ENCODE data around the gene SSTR3.

The SSTR3 gene

GRCh38 chr22:37259540-37260029 lies 47.3 kb upstream of the SSTR3 start:
- Histone ChIP-seq H3K27me3 (ENCODE audit: low read length) (no peaks in the 10 kb centered on the region), H3K4me3 (ENCODE audit: insufficient read depth, low read length, poor library complexity, severe bottlenecking) (no peak overlapping the region), H2AFZ (ENCODE audit: low read depth, low read length, severe bottlenecking) (no peak overlapping the region), H3K9me2 (replicated peaks; ENCODE audit: insufficient read depth, low read length) (no peaks in the 10 kb centered on the region), H3K9me3 (ENCODE audit: insufficient read depth, low read length) (peaks cover 8% of the 10 kb centered on the region; the same call in 1 of the 2 replicates), H3K79me2 (ENCODE audit: insufficient read depth, low read length) (no peaks in the 10 kb centered on the region), H3K36me3 (ENCODE audit: low read length) (no peaks in the 10 kb centered on the region; the same call in 1 of the 2 replicates), H3K9ac (ENCODE audit: low read length) (no peak overlapping the region), H3F3A (ENCODE audit: insufficient read depth) (no peaks in the 10 kb centered on the region), H3K27ac (ENCODE audit: low read depth, low read length) (no peak overlapping the region), H3K4me2 (ENCODE audit: low read depth, low read length, poor library complexity, severe bottlenecking) (no peak overlapping the region), H4K20me1 (ENCODE audit: low read depth, low read length) (no peaks in the 10 kb centered on the region)
- TF ChIP-seq CTCF (IDR thresholded peaks at IDR 0.05; ENCODE audit: insufficient read depth, low read length, poor library complexity, severe bottlenecking): peak; percentile 33
- TF ChIP-seq EZH2phosphoT487 (conservative IDR thresholded peaks at IDR 0.05; ENCODE audit: low read length): no peak

GRCh38 chr22:37258753-37259401 lies 46.6 kb upstream of the SSTR3 start:
- Histone ChIP-seq H3K9ac (ENCODE audit: low read length) (no peak overlapping the region), H4K20me1 (ENCODE audit: low read depth, low read length) (no peaks in the 10 kb centered on the region), H3K9me2 (replicated peaks; ENCODE audit: insufficient read depth, low read length) (no peaks in the 10 kb centered on the region), H3K4me2 (ENCODE audit: low read depth, low read length, poor library complexity, severe bottlenecking) (no peak overlapping the region), H3K36me3 (ENCODE audit: low read length) (no peaks in the 10 kb centered on the region; the same call in 1 of the 2 replicates), H3K4me3 (ENCODE audit: insufficient read depth, low read length, poor library complexity, severe bottlenecking) (no peak overlapping the region), H3K79me2 (ENCODE audit: insufficient read depth, low read length) (no peaks in the 10 kb centered on the region), H3K27me3 (ENCODE audit: low read length) (no peaks in the 10 kb centered on the region), H3F3A (ENCODE audit: insufficient read depth) (no peaks in the 10 kb centered on the region), H2AFZ (ENCODE audit: low read depth, low read length, severe bottlenecking) (no peak overlapping the region), H3K9me3 (ENCODE audit: insufficient read depth, low read length) (peaks cover 3% of the 10 kb centered on the region; the same call in 1 of the 2 replicates), H3K27ac (ENCODE audit: low read depth, low read length) (no peak overlapping the region)
- no peak for TF ChIP-seq EZH2phosphoT487 (conservative IDR thresholded peaks at IDR 0.05; ENCODE audit: low read length)
- no peak for TF ChIP-seq CTCF (IDR thresholded peaks at IDR 0.05; ENCODE audit: insufficient read depth, low read length, poor library complexity, severe bottlenecking)

- H3F3A ChIP-seq (ENCODE audit: insufficient read depth): no peaks in the 10 kb centered on the region
- no peak overlapping the region for H3K4me2 ChIP-seq (ENCODE audit: low read depth, low read length, poor library complexity, severe bottlenecking)
- H2AFZ ChIP-seq (ENCODE audit: low read depth, low read length, severe bottlenecking): no peak overlapping the region
These were observed 45.9 kb upstream of the SSTR3 start for GRCh38 chr22:37258005-37258752.

More at GRCh38 chr22:37258005-37258752, 45.9 kb upstream of the SSTR3 start:
- Histone ChIP-seq H3K9me2 (replicated peaks; ENCODE audit: insufficient read depth, low read length) (no peaks in the 10 kb centered on the region), H3K27me3 (ENCODE audit: low read length) (no peaks in the 10 kb centered on the region), H4K20me1 (ENCODE audit: low read depth, low read length) (no peaks in the 10 kb centered on the region), H3K36me3 (ENCODE audit: low read length) (no peaks in the 10 kb centered on the region), H3K9ac (ENCODE audit: low read length) (no peak overlapping the region), H3K79me2 (ENCODE audit: insufficient read depth, low read length) (no peaks in the 10 kb centered on the region), H3K9me3 (ENCODE audit: insufficient read depth, low read length) (no peaks in the 10 kb centered on the region), H3K4me3 (ENCODE audit: insufficient read depth, low read length, poor library complexity, severe bottlenecking) (no peak overlapping the region), H3K27ac (ENCODE audit: low read depth, low read length) (no peak overlapping the region)
- no peak for TF ChIP-seq EZH2phosphoT487 (conservative IDR thresholded peaks at IDR 0.05; ENCODE audit: low read length)
- no peak for TF ChIP-seq CTCF (IDR thresholded peaks at IDR 0.05; ENCODE audit: insufficient read depth, low read length, poor library complexity, severe bottlenecking)
